BJ (cell line): Measurements from ENCODE around the gene SYNE1. TPM values are rescaled to one million over a fixed set of nuclear protein-coding genes. Genes with fewer than 3 reads are reported as not detected.
A peak's percentile ranks its signal among the peaks of the same experiment; 100 is the strongest.

Experiments
- CTCF ChIA-PET: fragments of 350-600 bp; formaldehyde crosslinking; extraction: SDS; loops from one replicate; lab custom pipeline; 2021; ENCODE audit warnings: antibody characterized with exemption, inconsistent platforms; lab: Yijun Ruan, JAX
- POLR2A ChIA-PET: fragments of 300-600 bp; sonication (Branson Sonifier 250); formaldehyde crosslinking; extraction: SDS; loops from one replicate; lab custom pipeline; 2021; ENCODE audit warnings: antibody characterized with exemption; lab: Charles Lee
- DNase-seq: peaks from one replicate; pipeline ENCODE4 v3.0.0-alpha.2; 2011; ENCODE audit warnings: low read depth
- H3K27me3 ChIP-seq: 2 replicates; pipeline ENCODE4 v1.6.0; 2011; ENCODE audit warnings: low read length; ENCODE audit not compliant: control insufficient read depth, insufficient read depth
- H3K36me3 ChIP-seq: 2 replicates; pipeline ENCODE4 v1.5.1; 2011; ENCODE audit warnings: low read length; ENCODE audit not compliant: control insufficient read depth, insufficient read depth
- H3K4me3 ChIP-seq: 2 replicates; pipeline ENCODE4 v1.5.1; 2011; ENCODE audit warnings: low read depth, mild to moderate bottlenecking, control low read depth, low read length
- polyA plus RNA-seq: library from polyadenylated mRNA; depleted of rRNA; stranded (reverse); fragments of >200 nt; gene quantifications from 2 replicates; pipeline ENCODE4 v1.2.3, GENCODE V29; 2011
- TF ChIP-seq, protein P1 (sequence below): IDR thresholded peaks from 2 replicates; pipeline ENCODE4 v1.5.1; 2011; ENCODE audit warnings: low read depth, mild to moderate bottlenecking, control low read depth, inconsistent platforms, low read length, moderate library complexity; ENCODE audit not compliant: insufficient read depth

The SYNE1 gene
- polyA plus RNA-seq, 1 experiment: 44.2 TPM

DNA sequence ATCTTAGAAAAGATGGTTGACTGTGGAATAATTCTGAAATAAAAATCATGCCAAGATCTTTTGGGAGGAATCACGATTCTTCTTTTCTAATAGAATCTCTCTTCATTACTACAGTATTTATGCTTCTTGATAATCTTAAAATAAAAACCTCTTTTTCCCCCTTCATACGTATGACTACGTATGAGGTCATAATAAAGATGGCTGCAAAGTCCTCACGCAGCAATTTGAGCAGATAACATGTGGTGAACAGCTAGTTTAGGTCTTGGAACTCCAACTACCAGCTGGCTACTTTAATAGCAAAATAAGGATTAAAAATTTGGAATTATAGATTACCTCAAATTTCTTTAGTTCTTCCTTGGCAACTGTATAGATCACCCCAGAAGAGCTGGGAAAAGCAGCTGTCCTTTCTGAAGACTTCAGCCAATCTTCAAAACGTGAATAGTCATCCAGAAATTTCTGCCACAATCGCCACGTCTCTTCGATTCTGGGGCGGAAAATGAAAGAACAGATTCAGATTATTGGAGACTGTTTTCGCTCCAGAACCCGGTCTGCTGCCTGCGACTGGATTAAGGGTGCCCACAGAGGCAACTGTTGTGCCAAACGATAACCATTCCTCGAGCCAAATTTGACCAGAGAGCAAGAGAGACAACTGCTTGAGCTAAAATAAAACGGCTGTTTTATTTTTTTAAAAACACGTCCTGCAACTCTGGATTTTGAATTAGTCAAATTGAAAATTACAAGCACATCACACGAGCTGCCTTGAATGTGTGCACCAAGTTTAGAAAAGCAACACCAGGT lies 482.4 kb downstream of the SYNE1 start:
- ChIA-PET POLR2A (no interaction called here), CTCF (interaction anchor here (1.1 kb wide), 1 partner anchor 29 kb away, joined by 3 read pairs; no protein-coding TSS in a partner anchor)
- no peak overlapping the region for H3K4me3 ChIP-seq
- TF ChIP-seq, protein P1, sequence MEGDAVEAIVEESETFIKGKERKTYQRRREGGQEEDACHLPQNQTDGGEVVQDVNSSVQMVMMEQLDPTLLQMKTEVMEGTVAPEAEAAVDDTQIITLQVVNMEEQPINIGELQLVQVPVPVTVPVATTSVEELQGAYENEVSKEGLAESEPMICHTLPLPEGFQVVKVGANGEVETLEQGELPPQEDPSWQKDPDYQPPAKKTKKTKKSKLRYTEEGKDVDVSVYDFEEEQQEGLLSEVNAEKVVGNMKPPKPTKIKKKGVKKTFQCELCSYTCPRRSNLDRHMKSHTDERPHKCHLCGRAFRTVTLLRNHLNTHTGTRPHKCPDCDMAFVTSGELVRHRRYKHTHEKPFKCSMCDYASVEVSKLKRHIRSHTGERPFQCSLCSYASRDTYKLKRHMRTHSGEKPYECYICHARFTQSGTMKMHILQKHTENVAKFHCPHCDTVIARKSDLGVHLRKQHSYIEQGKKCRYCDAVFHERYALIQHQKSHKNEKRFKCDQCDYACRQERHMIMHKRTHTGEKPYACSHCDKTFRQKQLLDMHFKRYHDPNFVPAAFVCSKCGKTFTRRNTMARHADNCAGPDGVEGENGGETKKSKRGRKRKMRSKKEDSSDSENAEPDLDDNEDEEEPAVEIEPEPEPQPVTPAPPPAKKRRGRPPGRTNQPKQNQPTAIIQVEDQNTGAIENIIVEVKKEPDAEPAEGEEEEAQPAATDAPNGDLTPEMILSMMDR: no peak
- no peaks in the 10 kb centered on the region for H3K27me3 ChIP-seq
- no peak for DNase-seq
- peaks cover 4% of the 10 kb centered on the region for H3K36me3 ChIP-seq

GRCh38 chr6:152151920-152152319 lies 485.2 kb downstream of the SYNE1 start:
- POLR2A ChIA-PET: no interaction called here
- DNase-seq: peak; percentile 16
- TF ChIP-seq, protein P1: no peak
- Histone ChIP-seq H3K4me3 (no peak overlapping the region), H3K36me3 (peaks cover 6% of the 10 kb centered on the region), H3K27me3 (no peaks in the 10 kb centered on the region)
- CTCF ChIA-PET: no interaction called here

- Histone ChIP-seq H3K27me3 (no peaks in the 10 kb centered on the region), H3K36me3 (peaks cover 6% of the 10 kb centered on the region), H3K4me3 (no peak overlapping the region)
- CTCF ChIA-PET: no interaction called here
- no peak for DNase-seq
- POLR2A ChIA-PET: no interaction called here
- TF ChIP-seq, protein P1: no peak
These were observed 487.0 kb downstream of the SYNE1 start for GRCh38 chr6:152150196-152150595.

GRCh38 chr6:152148412-152148811 lies 488.8 kb downstream of the SYNE1 start:
- POLR2A ChIA-PET: no interaction called here
- peaks cover 11% of the 10 kb centered on the region for H3K36me3 ChIP-seq
- TF ChIP-seq, protein P1: no peak
- CTCF ChIA-PET: no interaction called here
- H3K27me3 ChIP-seq: no peaks in the 10 kb centered on the region
- no peak for DNase-seq
- no peak overlapping the region for H3K4me3 ChIP-seq

GRCh38 chr6:152147269-152147668 lies 489.9 kb downstream of the SYNE1 start:
- ChIA-PET CTCF (no interaction called here), POLR2A (no interaction called here)
- H3K36me3 ChIP-seq: peaks cover 13% of the 10 kb centered on the region
- no peaks in the 10 kb centered on the region for H3K27me3 ChIP-seq
- TF ChIP-seq, protein P1: no peak
- no peak for DNase-seq
- no peak overlapping the region for H3K4me3 ChIP-seq
